Ishikawa (cell line): ENCODE results near the gene PKD1.

ENCODE experiments used
- NFIC ChIP-seq: IDR thresholded peaks from 2 replicates; pipeline ENCODE4 v1.6.1; 2012
- YY1 ChIP-seq: IDR thresholded peaks from 2 replicates; pipeline ENCODE4 v1.6.1; 2012; ENCODE audit warnings: low read depth

DNA sequence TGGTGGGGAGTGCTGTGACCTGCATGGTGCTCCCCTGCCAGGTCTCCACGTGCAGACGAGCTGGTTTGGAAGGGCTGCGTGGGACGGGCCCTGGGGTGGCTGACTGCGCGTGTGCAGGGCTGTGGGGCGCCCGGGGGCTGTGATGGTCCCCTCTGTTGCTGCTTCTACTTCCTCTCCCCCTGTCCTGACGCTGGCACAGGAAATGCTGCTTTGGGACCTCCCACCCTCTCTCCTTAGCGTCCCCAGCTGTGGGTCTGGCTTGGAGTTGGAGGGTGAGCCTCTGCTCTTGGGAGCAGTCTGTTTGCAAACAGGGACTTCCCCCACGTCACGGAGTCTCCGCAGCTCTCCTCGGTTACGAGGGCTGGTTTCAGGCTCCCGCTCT is 52.7 kb downstream of the PKD1 start:
- TF ChIP-seq NFIC: no peak
- no peak for TF ChIP-seq YY1
